Fibroblast of lung (primary cell): ENCODE data around the gene MAN2C1.

ENCODE experiments used
- CTCF ChIP-seq, 2 donors: IDR thresholded peaks in 1 of 2; conservative IDR thresholded peaks in 1 of 2; 1 replicate in 1 of 2; 2 replicates in 1 of 2; pipeline ENCODE4 v1.5.1; 2011 to 2012; ENCODE audit warnings: low read length in 2 of 2, control low read depth in 1 of 2, inconsistent platforms in 1 of 2, low read depth in 1 of 2, mild to moderate bottlenecking in 1 of 2
- EZH2 ChIP-seq: IDR thresholded peaks from 2 replicates; pipeline ENCODE4 v1.5.1; 2012; ENCODE audit warnings: low read length, control low read depth, mild to moderate bottlenecking; ENCODE audit errors: missing control alignments

- no peak for TF ChIP-seq CTCF (conservative IDR thresholded peaks at IDR 0.05 in 1 of 2, IDR thresholded peaks at IDR 0.05 in 1 of 2; ENCODE audit: low read depth in 1 of 2, low read length in 2 of 2)
- no peak for TF ChIP-seq EZH2
Measured at GRCh38 chr15:75356006-75356405, 12.4 kb downstream of the MAN2C1 start.
